HEK293 (cell line): Measurements from ENCODE around the gene NUMA1.

Experiments
- CTCF ChIA-PET: fragments of 350-600 bp; formaldehyde crosslinking; extraction: SDS; loops from one replicate; lab custom pipeline; 2021; ENCODE audit warnings: antibody characterized with exemption; lab: Yijun Ruan, JAX
- POLR2A ChIA-PET: fragments of 300-600 bp; formaldehyde crosslinking; extraction: SDS; loops from one replicate; lab custom pipeline; 2020; ENCODE audit warnings: antibody characterized with exemption, inconsistent platforms; lab: Yijun Ruan, JAX
- H3K27ac ChIP-seq: fragments of 200-500 bp; sonication (Bioruptor generic); 2 replicates; pipeline ENCODE4 v1.5.1; 2014; ENCODE audit warnings: low read depth, low read length, control low read depth, inconsistent platforms; ENCODE audit errors: extremely low read depth
- H3K36me3 ChIP-seq, 2 experiments: fragments of 200-500 bp in 1 of 2; sonication (Bioruptor generic) in 1 of 2; 1 replicate in 1 of 2; 2 replicates in 1 of 2; pipeline ENCODE4 v1.5.1; 2014 to 2017; ENCODE audit warnings: inconsistent platforms in 2 of 2, low read length in 2 of 2; ENCODE audit not compliant: control insufficient read depth in 2 of 2, insufficient read depth in 1 of 2
- H3K4me1 ChIP-seq: fragments of 200-500 bp; sonication (Bioruptor generic); 2 replicates; pipeline ENCODE4 v1.5.1; 2014; ENCODE audit warnings: mild to moderate bottlenecking, low read length, inconsistent platforms; ENCODE audit not compliant: control insufficient read depth, insufficient read depth
- H3K4me3 ChIP-seq: 2 replicates; pipeline ENCODE4 v1.5.1; 2011; ENCODE audit warnings: low read depth, mild to moderate bottlenecking, control low read depth, low read length, moderate library complexity
- H3K9me3 ChIP-seq: fragments of 200-500 bp; sonication (Bioruptor generic); 2 replicates; pipeline ENCODE4 v1.5.1; 2014; ENCODE audit warnings: low read depth, low read length, inconsistent platforms; ENCODE audit not compliant: control insufficient read depth, insufficient read depth
- BCL11B ChIP-seq: fragments of 450-650 bp; formaldehyde crosslinking; IDR thresholded peaks from 2 replicates; pipeline ENCODE4 v1.5.1; 2016; ENCODE audit warnings: low read depth, missing biosample characterization, missing genetic modification characterization
- FEZF1 ChIP-seq: fragments of 450-650 bp; formaldehyde crosslinking; IDR thresholded peaks from 2 replicates; pipeline ENCODE4 v1.5.1; 2016; ENCODE audit warnings: missing biosample characterization, missing genetic modification characterization
- IKZF3 ChIP-seq: fragments of 450-650 bp; IDR thresholded peaks from 2 replicates; pipeline ENCODE4 v1.5.0; 2018; ENCODE audit warnings: missing biosample characterization, mild to moderate bottlenecking, missing genetic modification characterization, moderate library complexity
- KLF1 ChIP-seq: fragments of 450-650 bp; formaldehyde crosslinking; IDR thresholded peaks from 2 replicates; pipeline ENCODE4 v1.5.1; 2016; ENCODE audit warnings: missing biosample characterization, missing genetic modification characterization
- WT1 ChIP-seq: fragments of 450-650 bp; formaldehyde crosslinking; IDR thresholded peaks from 2 replicates; pipeline ENCODE4 v1.5.1; 2016; ENCODE audit warnings: missing biosample characterization, missing genetic modification characterization
- ZBTB21 ChIP-seq: fragments of 450-650 bp; formaldehyde crosslinking; IDR thresholded peaks from 2 replicates; pipeline ENCODE4 v1.5.1; 2017; ENCODE audit warnings: missing biosample characterization, missing genetic modification characterization
- ZBTB26 ChIP-seq: fragments of 450-650 bp; formaldehyde crosslinking; optimal IDR thresholded peaks from 2 replicates; pipeline ENCODE3; 2016; ENCODE audit warnings: missing biosample characterization, mild to moderate bottlenecking, missing genetic modification characterization
- ZNF280C ChIP-seq: fragments of 450-650 bp; formaldehyde crosslinking; IDR thresholded peaks from 2 replicates; pipeline ENCODE4 v1.5.1; 2016; ENCODE audit warnings: missing biosample characterization, missing genetic modification characterization
- ZNF354C ChIP-seq: fragments of 450-650 bp; formaldehyde crosslinking; IDR thresholded peaks from 2 replicates; pipeline ENCODE4 v1.5.1; 2016; ENCODE audit warnings: missing biosample characterization, missing genetic modification characterization, low read depth, borderline replicate concordance
- ZNF394 ChIP-seq: fragments of 450-650 bp; formaldehyde crosslinking; IDR thresholded peaks from 2 replicates; pipeline ENCODE4 v1.5.1; 2016; ENCODE audit warnings: missing biosample characterization, missing genetic modification characterization, mild to moderate bottlenecking, moderate library complexity, borderline replicate concordance
- ZNF404 ChIP-seq: fragments of 450-650 bp; formaldehyde crosslinking; IDR thresholded peaks from 2 replicates; pipeline ENCODE4 v1.5.1; 2017; ENCODE audit warnings: missing biosample characterization, missing genetic modification characterization
- ZNF513 ChIP-seq: fragments of 450-650 bp; IDR thresholded peaks from 2 replicates; pipeline ENCODE4 v1.5.1; 2018; ENCODE audit warnings: missing biosample characterization, missing genetic modification characterization
- ZNF530 ChIP-seq: fragments of 450-650 bp; formaldehyde crosslinking; IDR thresholded peaks from 2 replicates; pipeline ENCODE4 v1.5.1; 2016; ENCODE audit warnings: low read depth, missing biosample characterization, missing genetic modification characterization
- ZNF555 ChIP-seq: fragments of 450-650 bp; formaldehyde crosslinking; conservative IDR thresholded peaks from 2 replicates; pipeline ENCODE4 v1.5.1; 2017; ENCODE audit warnings: missing biosample characterization, mild to moderate bottlenecking, missing genetic modification characterization, inconsistent platforms
- ZNF560 ChIP-seq: fragments of 450-650 bp; formaldehyde crosslinking; IDR thresholded peaks from 2 replicates; pipeline ENCODE4 v1.5.1; 2017; ENCODE audit warnings: missing biosample characterization, missing genetic modification characterization, borderline replicate concordance
- ZNF624 ChIP-seq: fragments of 450-650 bp; formaldehyde crosslinking; IDR thresholded peaks from 2 replicates; pipeline ENCODE4 v1.5.1; 2017; ENCODE audit warnings: missing biosample characterization, missing genetic modification characterization
- ZNF626 ChIP-seq: fragments of 450-650 bp; sonication (Bioruptor Pico); formaldehyde crosslinking; IDR thresholded peaks from 2 replicates; pipeline ENCODE4 v1.5.1; 2018; ENCODE audit warnings: missing biosample characterization, missing genetic modification characterization, inconsistent platforms
- ZNF707 ChIP-seq: fragments of 450-650 bp; formaldehyde crosslinking; IDR thresholded peaks from 2 replicates; pipeline ENCODE4 v1.5.1; 2016; ENCODE audit warnings: missing biosample characterization, missing genetic modification characterization
- ZNF768 ChIP-seq: fragments of 450-650 bp; formaldehyde crosslinking; IDR thresholded peaks from 2 replicates; pipeline ENCODE4 v1.5.1; 2018; ENCODE audit warnings: missing biosample characterization, mild to moderate bottlenecking, missing genetic modification characterization
- ZNF785 ChIP-seq: fragments of 450-650 bp; formaldehyde crosslinking; IDR thresholded peaks from 2 replicates; pipeline ENCODE4 v1.5.1; 2016; ENCODE audit warnings: missing biosample characterization, missing genetic modification characterization
- ZNF791 ChIP-seq: fragments of 450-650 bp; formaldehyde crosslinking; IDR thresholded peaks from 2 replicates; pipeline ENCODE4 v1.5.1; 2016; ENCODE audit warnings: missing biosample characterization, missing genetic modification characterization
- ZNF792 ChIP-seq: fragments of 450-650 bp; formaldehyde crosslinking; IDR thresholded peaks from 2 replicates; pipeline ENCODE4 v1.5.1; 2016; ENCODE audit warnings: missing biosample characterization, missing genetic modification characterization
- ZXDB ChIP-seq: fragments of 450-650 bp; formaldehyde crosslinking; IDR thresholded peaks from 2 replicates; pipeline ENCODE4 v1.5.1; 2016; ENCODE audit warnings: missing biosample characterization, missing genetic modification characterization

NUMA1 gene

GRCh38 chr11:71962428-71963038, 117.8 kb downstream of the NUMA1 start:
- Histone ChIP-seq H3K9me3 (no peaks in the 10 kb centered on the region), H3K27ac (no peak overlapping the region), H3K36me3 (peaks cover 7 to 24% of the 10 kb centered on the region in 2 experiments; a peak in 2 of 3 replicates), H3K4me3 (no peak overlapping the region)
- ChIA-PET CTCF (interaction anchor here (5.4 kb wide), 1 partner anchor 15 kb away, joined by 39 read pairs; no protein-coding TSS in a partner anchor), POLR2A (no interaction called here)
- TF ChIP-seq ZNF626 (tag by site-specific recombination) (no peak), ZNF280C (tag by site-specific recombination) (no peak), ZNF624 (tag by site-specific recombination) (no peak), ZBTB26 (tag by site-specific recombination) (no peak), FEZF1 (no peak), IKZF3 (tag by site-specific recombination) (no peak), ZNF530 (tag by site-specific recombination) (no peak), ZXDB (tag by site-specific recombination) (no peak), ZNF768 (tag by site-specific recombination) (no peak), ZNF394 (tag by site-specific recombination) (no peak), ZNF404 (tag by site-specific recombination) (no peak), ZNF792 (tag by site-specific recombination) (no peak), ZNF555 (tag by site-specific recombination) (no peak), ZNF791 (tag by site-specific recombination) (no peak), ZNF707 (no peak)
- TF ChIP-seq, all 188 proteins: peak for 0
- no peaks in the 10 kb centered on the region for H3K4me1 ChIP-seq

GRCh38 chr11:71955898-71956456, 124.4 kb downstream of the NUMA1 start:
- Histone ChIP-seq H3K4me1 (no peaks in the 10 kb centered on the region), H3K9me3 (no peaks in the 10 kb centered on the region), H3K4me3 (no peak overlapping the region), H3K27ac (no peak overlapping the region), H3K36me3 (peaks cover 0 to 10% of the 10 kb centered on the region in 2 experiments; a peak in 2 of 3 replicates)
- TF ChIP-seq BCL11B (tag by site-specific recombination), result no peak
- no peak for TF ChIP-seq ZBTB21
- no peak for TF ChIP-seq KLF1
- TF ChIP-seq ZNF791 (tag by site-specific recombination), result no peak
- TF ChIP-seq ZNF785 (tag by site-specific recombination), result no peak
- no peak for TF ChIP-seq WT1 (tag by site-specific recombination)
- TF ChIP-seq ZNF354C, result no peak
- TF ChIP-seq ZNF560 (tag by site-specific recombination), result no peak
- no peak for TF ChIP-seq ZNF513 (tag by site-specific recombination)
- CTCF ChIA-PET, result interaction anchor here (0.7 to 2.1 kb wide), 5 partner anchors 21 to 1959 kb away, joined by 3 to 12 read pairs (median 3); no protein-coding TSS in a partner anchor
- POLR2A ChIA-PET, result no interaction called here
